Psoas muscle (tissue), 8 donors: Measurements from ENCODE around the gene CCDC83. TPM values are rescaled to one million over a fixed set of nuclear protein-coding genes. Genes with fewer than 3 reads are reported as not detected.
"Not testable (repeated sequence)": the region's sequence is repeated elsewhere in the genome, so short reads cannot be mapped to it uniquely, and the experiment has no call there.

Experiments used
- ATAC-seq, 4 donors: fragments of 200-7000 bp; cut with Tn5 transposase; one replicate each; pipeline ENCODE4 v1.9.1; 2020; ENCODE audit warnings: moderate library complexity in 3 of 4, mild to moderate bottlenecking in 2 of 4
- DNase-seq, 2 donors: peaks; one replicate each; pipeline ENCODE4 v3.0.0-alpha.2; 2020
- H3K27ac ChIP-seq: fragments of 200-600 bp; one replicate; pipeline ENCODE4 v1.8.0; 2022
- H3K27me3 ChIP-seq, 3 donors: fragments of 200-600 bp in 1 of 3; one replicate each; pipeline versions ENCODE4 v1.6.1 to v1.8.0; 2013 to 2022; ENCODE audit warnings: low read length in 2 of 3, mild to moderate bottlenecking in 2 of 3, moderate library complexity in 1 of 3; ENCODE audit not compliant: insufficient read depth in 3 of 3
- H3K36me3 ChIP-seq, 2 donors: fragments of 200-600 bp in 1 of 2; one replicate each; pipeline versions ENCODE4 v1.6.1 to v1.8.0; 2013 to 2022; ENCODE audit warnings: low read depth in 1 of 2, mild to moderate bottlenecking in 1 of 2, moderate library complexity in 1 of 2; ENCODE audit not compliant: insufficient read depth in 1 of 2
- H3K4me1 ChIP-seq: fragments of 200-600 bp; one replicate; pipeline ENCODE4 v1.8.0; 2022
- H3K4me3 ChIP-seq: fragments of 200-600 bp; one replicate; pipeline ENCODE4 v1.8.0; 2022; ENCODE audit warnings: mild to moderate bottlenecking
- H3K9me3 ChIP-seq: fragments of 200-600 bp; one replicate; pipeline ENCODE4 v1.8.0; 2022
- CTCF ChIP-seq: fragments of 200-600 bp; IDR thresholded peaks from one replicate; pipeline ENCODE4 v1.8.0; 2022; ENCODE audit warnings: antibody characterized with exemption
- WGBS, 3 donors: extraction: QIAGEN DNeasy Blood & Tissue Kit; methylation state at CpG; one replicate each; pipeline versions ENCODE4 v1.1.6 to v1.1.7; 2013; 5-methylcytosine and 5-hydroxymethylcytosine counted together
- intact Hi-C, 2 donors: fragments of 100-400 bp; cut with DNase I; formaldehyde crosslinking; loops; one replicate each; pipeline versions ENCODE4 v1.11.0 to v1.14.2; 2022
- polyA plus RNA-seq, 3 donors: library from polyadenylated mRNA; stranded (reverse); fragments of 200-250 nt; gene quantifications; one replicate each; pipeline ENCODE4 v1.2.3, GENCODE V29; 2013
- total RNA-seq, 4 donors: library from RNA; stranded (reverse); fragmentation: NEBNext Ultra II Directional in 2 of 4; extraction: Animal tissue kit (Norgen Biotek cat#: 25700) in 2 of 4; gene quantifications; one replicate each; pipeline versions ENCODE4 v1.2.1 to v1.2.4, GENCODE V29; 2021 to 2023
- donor health status: healthy with polysubstance abuse.
- donor health status: DM: no; HTN: no; CAD: no; lungs with moderate emphysema.
- donor health status: Bipolar disorder and iron deficiency.
- donor health status: healthy.
- donor health status: DM: yes; HTN: yes; CAD: no.
- donor health status: DM: no; HTN: no; CAD: no.
- donor health status: DM: no; HTN: no; CAD: no.
- donor health status: DM: yes; HTN: yes; CAD: no.

Gene CCDC83
- total and polyA plus RNA-seq, 7 donors: not detected

DNA sequence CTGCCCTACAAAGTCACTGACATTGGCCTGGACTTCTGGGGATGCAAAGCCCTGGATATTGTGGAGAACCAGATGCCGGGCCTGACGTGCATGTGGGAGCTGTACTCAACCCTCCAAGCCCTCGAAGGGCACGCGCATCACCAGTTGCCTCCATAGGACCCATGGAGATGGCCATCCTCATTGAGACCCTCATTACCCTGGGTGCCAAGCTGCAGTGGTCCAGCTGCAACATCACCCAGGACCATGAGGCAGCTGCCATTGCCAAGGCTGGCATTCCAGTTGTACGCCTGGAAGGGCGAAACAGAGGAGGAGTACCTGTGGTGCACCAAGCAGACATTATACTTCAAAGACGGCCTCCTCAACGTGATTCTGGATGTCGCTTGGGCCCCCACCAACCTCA is 1.9 kb downstream of the CCDC83 start:
- WGBS, 3 donors: 87 to 96% (median 94%) methylated on average over 10 of the region's 10 CpGs
- Histone ChIP-seq H3K27me3 (no peaks in the 10 kb centered on the region), H3K4me1 (no peaks in the 10 kb centered on the region), H3K9me3 (no peaks in the 10 kb centered on the region), H3K36me3 (no peaks in the 10 kb centered on the region), H3K4me3 (no peak overlapping the region), H3K27ac (no peak overlapping the region)
- intact Hi-C loops: loop anchor here (5.0 kb wide), 1 partner anchor 360 kb away; no protein-coding TSS in a partner anchor
- ATAC-seq (no peak), DNase-seq (no peak)
- no peak for TF ChIP-seq CTCF

DNA sequence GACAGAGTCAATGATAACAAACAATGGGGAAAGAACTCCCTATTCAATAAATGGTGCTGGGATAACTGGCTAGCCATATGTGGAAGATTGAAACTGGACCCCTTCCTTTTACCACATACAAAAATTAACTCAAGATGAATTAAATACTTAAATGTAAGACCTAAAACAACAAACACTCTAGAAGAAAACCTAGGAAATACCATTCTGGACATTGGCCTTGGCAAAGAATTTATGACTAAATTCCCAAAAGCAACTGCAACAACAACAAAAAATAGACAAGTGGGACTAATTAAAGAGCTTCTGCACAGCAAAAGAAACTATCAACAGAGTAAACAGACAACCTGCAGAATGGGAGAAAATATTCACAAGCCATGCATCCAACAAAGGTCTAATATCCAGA is 4.4 kb downstream of the CCDC83 start:
- H3K4me3 ChIP-seq, H3K27me3 ChIP-seq, DNase-seq, H3K9me3 ChIP-seq, H3K27ac ChIP-seq, H3K36me3 ChIP-seq, H3K4me1 ChIP-seq, ATAC-seq: not testable (repeated sequence)
- intact Hi-C loops: loop anchor here (5.0 kb wide), 1 partner anchor 358 kb away; no protein-coding TSS in a partner anchor

- H3K4me1 ChIP-seq: no peaks in the 10 kb centered on the region
- no peaks in the 10 kb centered on the region for H3K9me3 ChIP-seq
- no peak overlapping the region for H3K27ac ChIP-seq
- DNase-seq: no peak
- no peaks in the 10 kb centered on the region for H3K36me3 ChIP-seq
- no peak for TF ChIP-seq CTCF
- WGBS, 3 donors: 45 to 47% (median 46%) methylated on average over 1 of the region's 1 CpG
- no peak overlapping the region for H3K4me3 ChIP-seq
- intact Hi-C loops: no loop called here
- no peak for ATAC-seq
- H3K27me3 ChIP-seq: no peaks in the 10 kb centered on the region
Observed at GRCh38 chr11:85863855-85864254, 8.7 kb downstream of the CCDC83 start.

DNA sequence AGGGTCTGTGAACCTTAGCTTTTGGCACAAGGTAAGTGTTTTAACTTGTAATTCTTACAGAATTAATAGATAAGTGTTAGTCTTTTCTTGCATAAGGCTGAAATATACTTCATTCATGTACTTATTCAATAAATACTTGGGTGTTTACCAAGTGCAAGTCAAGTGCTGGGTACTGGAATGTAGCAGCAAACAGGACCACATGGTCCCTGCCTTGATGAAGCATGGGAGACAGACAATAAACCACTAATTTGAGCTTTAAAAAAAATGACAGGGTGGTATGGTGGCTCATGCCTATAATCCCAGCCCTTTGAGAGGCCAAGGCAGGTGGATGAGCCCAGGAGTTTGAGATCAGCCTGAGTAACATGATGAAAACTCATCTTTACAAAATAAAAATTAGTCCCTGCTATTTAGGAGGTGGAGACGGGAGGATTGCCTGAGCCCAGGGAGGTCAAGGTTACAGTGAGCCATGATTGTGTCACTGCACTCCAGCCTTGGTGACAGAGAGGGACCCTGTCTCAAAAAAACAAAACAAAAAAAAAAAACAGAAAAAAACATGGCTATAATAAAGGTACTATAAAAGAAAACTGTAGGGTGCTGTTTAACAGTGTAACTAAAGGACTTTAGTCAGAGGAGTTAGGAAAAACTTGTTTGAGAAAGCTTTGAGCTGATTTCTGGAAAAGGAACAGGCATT is 11.1 kb downstream of the CCDC83 start:
- Histone ChIP-seq H3K9me3 (no peaks in the 10 kb centered on the region), H3K27me3 (no peaks in the 10 kb centered on the region), H3K36me3 (no peaks in the 10 kb centered on the region), H3K27ac (no peak overlapping the region), H3K4me1 (no peaks in the 10 kb centered on the region), H3K4me3 (no peak overlapping the region)
- DNase-seq: no peak
- no peak for TF ChIP-seq CTCF
- ATAC-seq: no peak
- intact Hi-C loops: no loop called here
- 57 to 85% (median 72%) methylated on average over 1 of the region's 1 CpG for WGBS, 3 donors

GRCh38 chr11:85867751-85868150 is 12.6 kb downstream of the CCDC83 start:
- DNase-seq (no peak), ATAC-seq (no peak)
- no peak for TF ChIP-seq CTCF
- Histone ChIP-seq H3K27me3 (no peaks in the 10 kb centered on the region), H3K27ac (no peak overlapping the region), H3K9me3 (no peaks in the 10 kb centered on the region), H3K36me3 (no peaks in the 10 kb centered on the region), H3K4me3 (no peak overlapping the region), H3K4me1 (no peaks in the 10 kb centered on the region)
- intact Hi-C loops: no loop called here
- WGBS, 3 donors: 51 to 61% (median 54%) methylated on average over 3 of the region's 3 CpGs
